H1 (cell line): ENCODE data around the gene CCL28. TPM values are rescaled to one million over a fixed set of nuclear protein-coding genes. Genes with fewer than 3 reads are reported as not detected.

Experiments
- CTBP2 ChIP-seq: IDR thresholded peaks from 2 replicates; pipeline ENCODE4 v1.7.0; 2011; ENCODE audit warnings: borderline replicate concordance, mild to moderate bottlenecking, moderate library complexity, mixed read lengths, low read length; ENCODE audit not compliant: insufficient read depth, insufficient read length
- SIRT6 ChIP-seq: IDR thresholded peaks from one replicate; pipeline ENCODE4 v1.7.1; 2012; ENCODE audit warnings: low read length, inconsistent platforms
- YY1 ChIP-seq: IDR thresholded peaks from 2 replicates; pipeline ENCODE4 v1.6.1; 2011; ENCODE audit warnings: low read depth, mild to moderate bottlenecking, low read length
- polyA plus RNA-seq, 7 experiments: library from polyadenylated mRNA; depleted of rRNA in 3 of 7; stranded (reverse) in 5 of 7; unstranded in 2 of 7; fragments of >200 nt in 5 of 7; fragments of 200-250 nt in 2 of 7; gene quantifications; 1 replicate in 5 of 7; 2 replicates in 1 of 7; 4 replicates in 1 of 7; pipeline versions ENCODE4 v1.2.1 to v1.2.3, GENCODE V29; 2011 to 2013; ENCODE audit warnings: missing spikeins in 2 of 7, mixed read lengths in 2 of 7
- total RNA-seq: library from RNA; stranded (reverse); fragmentation: NEBNext Ultra II Directional; extraction: Animal tissue kit (Norgen Biotek cat#: 25700); gene quantifications from 2 replicates; pipeline ENCODE4 v1.2.1, GENCODE V29; 2021
- TF ChIP-seq, protein P1 (sequence below): fragments of 300-600 bp; sonication (generic); IDR thresholded peaks from 2 replicates; pipeline ENCODE4 v1.7.1; 2012; ENCODE audit warnings: low read length, moderate library complexity, mild to moderate bottlenecking, inconsistent platforms; ENCODE audit not compliant: insufficient replicate concordance
- TF ChIP-seq, protein P2 (sequence below): IDR thresholded peaks from 2 replicates; pipeline ENCODE4 v1.6.1; 2012; ENCODE audit warnings: low read length, inconsistent platforms

CCL28 gene
- total and polyA plus RNA-seq, 2 of the 8 experiments (the other 6 are each of a cell fraction or from before 2014, with no cell fraction given): 0.95 TPM; not detected in 1

DNA sequence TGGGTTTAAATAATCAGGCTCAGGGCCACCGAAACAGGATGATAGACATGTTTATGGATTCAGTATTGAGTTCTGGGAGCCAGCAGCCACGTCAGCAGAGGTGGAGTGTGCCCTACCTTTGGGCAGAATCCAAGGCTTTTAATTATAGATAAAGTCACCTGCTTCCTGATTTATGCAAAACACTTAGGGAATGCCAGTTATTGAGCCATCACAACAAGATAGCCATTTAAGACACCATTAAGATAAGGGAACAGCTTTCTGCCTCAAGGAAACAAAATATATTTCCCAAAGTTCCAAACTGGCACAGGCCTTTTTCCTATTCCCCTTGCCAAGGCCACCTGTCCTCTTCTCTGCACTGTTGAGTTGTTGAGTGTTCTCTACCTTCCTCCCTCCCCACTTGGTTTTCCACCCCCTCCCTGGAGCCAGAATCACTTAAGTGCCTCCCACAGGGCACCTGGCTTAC is 2.4 kb downstream of the CCL28 start (continued):
- TF ChIP-seq, protein P1, sequence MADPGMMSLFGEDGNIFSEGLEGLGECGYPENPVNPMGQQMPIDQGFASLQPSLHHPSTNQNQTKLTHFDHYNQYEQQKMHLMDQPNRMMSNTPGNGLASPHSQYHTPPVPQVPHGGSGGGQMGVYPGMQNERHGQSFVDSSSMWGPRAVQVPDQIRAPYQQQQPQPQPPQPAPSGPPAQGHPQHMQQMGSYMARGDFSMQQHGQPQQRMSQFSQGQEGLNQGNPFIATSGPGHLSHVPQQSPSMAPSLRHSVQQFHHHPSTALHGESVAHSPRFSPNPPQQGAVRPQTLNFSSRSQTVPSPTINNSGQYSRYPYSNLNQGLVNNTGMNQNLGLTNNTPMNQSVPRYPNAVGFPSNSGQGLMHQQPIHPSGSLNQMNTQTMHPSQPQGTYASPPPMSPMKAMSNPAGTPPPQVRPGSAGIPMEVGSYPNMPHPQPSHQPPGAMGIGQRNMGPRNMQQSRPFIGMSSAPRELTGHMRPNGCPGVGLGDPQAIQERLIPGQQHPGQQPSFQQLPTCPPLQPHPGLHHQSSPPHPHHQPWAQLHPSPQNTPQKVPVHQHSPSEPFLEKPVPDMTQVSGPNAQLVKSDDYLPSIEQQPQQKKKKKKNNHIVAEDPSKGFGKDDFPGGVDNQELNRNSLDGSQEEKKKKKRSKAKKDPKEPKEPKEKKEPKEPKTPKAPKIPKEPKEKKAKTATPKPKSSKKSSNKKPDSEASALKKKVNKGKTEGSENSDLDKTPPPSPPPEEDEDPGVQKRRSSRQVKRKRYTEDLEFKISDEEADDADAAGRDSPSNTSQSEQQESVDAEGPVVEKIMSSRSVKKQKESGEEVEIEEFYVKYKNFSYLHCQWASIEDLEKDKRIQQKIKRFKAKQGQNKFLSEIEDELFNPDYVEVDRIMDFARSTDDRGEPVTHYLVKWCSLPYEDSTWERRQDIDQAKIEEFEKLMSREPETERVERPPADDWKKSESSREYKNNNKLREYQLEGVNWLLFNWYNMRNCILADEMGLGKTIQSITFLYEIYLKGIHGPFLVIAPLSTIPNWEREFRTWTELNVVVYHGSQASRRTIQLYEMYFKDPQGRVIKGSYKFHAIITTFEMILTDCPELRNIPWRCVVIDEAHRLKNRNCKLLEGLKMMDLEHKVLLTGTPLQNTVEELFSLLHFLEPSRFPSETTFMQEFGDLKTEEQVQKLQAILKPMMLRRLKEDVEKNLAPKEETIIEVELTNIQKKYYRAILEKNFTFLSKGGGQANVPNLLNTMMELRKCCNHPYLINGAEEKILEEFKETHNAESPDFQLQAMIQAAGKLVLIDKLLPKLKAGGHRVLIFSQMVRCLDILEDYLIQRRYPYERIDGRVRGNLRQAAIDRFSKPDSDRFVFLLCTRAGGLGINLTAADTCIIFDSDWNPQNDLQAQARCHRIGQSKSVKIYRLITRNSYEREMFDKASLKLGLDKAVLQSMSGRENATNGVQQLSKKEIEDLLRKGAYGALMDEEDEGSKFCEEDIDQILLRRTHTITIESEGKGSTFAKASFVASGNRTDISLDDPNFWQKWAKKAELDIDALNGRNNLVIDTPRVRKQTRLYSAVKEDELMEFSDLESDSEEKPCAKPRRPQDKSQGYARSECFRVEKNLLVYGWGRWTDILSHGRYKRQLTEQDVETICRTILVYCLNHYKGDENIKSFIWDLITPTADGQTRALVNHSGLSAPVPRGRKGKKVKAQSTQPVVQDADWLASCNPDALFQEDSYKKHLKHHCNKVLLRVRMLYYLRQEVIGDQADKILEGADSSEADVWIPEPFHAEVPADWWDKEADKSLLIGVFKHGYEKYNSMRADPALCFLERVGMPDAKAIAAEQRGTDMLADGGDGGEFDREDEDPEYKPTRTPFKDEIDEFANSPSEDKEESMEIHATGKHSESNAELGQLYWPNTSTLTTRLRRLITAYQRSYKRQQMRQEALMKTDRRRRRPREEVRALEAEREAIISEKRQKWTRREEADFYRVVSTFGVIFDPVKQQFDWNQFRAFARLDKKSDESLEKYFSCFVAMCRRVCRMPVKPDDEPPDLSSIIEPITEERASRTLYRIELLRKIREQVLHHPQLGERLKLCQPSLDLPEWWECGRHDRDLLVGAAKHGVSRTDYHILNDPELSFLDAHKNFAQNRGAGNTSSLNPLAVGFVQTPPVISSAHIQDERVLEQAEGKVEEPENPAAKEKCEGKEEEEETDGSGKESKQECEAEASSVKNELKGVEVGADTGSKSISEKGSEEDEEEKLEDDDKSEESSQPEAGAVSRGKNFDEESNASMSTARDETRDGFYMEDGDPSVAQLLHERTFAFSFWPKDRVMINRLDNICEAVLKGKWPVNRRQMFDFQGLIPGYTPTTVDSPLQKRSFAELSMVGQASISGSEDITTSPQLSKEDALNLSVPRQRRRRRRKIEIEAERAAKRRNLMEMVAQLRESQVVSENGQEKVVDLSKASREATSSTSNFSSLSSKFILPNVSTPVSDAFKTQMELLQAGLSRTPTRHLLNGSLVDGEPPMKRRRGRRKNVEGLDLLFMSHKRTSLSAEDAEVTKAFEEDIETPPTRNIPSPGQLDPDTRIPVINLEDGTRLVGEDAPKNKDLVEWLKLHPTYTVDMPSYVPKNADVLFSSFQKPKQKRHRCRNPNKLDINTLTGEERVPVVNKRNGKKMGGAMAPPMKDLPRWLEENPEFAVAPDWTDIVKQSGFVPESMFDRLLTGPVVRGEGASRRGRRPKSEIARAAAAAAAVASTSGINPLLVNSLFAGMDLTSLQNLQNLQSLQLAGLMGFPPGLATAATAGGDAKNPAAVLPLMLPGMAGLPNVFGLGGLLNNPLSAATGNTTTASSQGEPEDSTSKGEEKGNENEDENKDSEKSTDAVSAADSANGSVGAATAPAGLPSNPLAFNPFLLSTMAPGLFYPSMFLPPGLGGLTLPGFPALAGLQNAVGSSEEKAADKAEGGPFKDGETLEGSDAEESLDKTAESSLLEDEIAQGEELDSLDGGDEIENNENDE: no peak
- TF ChIP-seq YY1: no peak
- no peak for TF ChIP-seq SIRT6
- TF ChIP-seq, protein P2, sequence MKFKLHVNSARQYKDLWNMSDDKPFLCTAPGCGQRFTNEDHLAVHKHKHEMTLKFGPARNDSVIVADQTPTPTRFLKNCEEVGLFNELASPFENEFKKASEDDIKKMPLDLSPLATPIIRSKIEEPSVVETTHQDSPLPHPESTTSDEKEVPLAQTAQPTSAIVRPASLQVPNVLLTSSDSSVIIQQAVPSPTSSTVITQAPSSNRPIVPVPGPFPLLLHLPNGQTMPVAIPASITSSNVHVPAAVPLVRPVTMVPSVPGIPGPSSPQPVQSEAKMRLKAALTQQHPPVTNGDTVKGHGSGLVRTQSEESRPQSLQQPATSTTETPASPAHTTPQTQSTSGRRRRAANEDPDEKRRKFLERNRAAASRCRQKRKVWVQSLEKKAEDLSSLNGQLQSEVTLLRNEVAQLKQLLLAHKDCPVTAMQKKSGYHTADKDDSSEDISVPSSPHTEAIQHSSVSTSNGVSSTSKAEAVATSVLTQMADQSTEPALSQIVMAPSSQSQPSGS: no peak
- TF ChIP-seq CTBP2: no peak
